Caco-2 (cell line): ENCODE measurements around the gene PRR18. TPM values are rescaled to one million over a fixed set of nuclear protein-coding genes. Genes with fewer than 3 reads are reported as not detected.

Experiments used
- BruUV-seq: library from RNA; stranded (reverse); fragments of 400-500 nt; replicated peaks from 2 replicates; lab custom pipeline; 2021; lab: Mats Ljungman, UMichigan
- CTCF ChIA-PET: fragments of 300-600 bp; sonication (Branson Sonifier 250); formaldehyde crosslinking; loops from one replicate; lab custom pipeline; 2022; ENCODE audit warnings: antibody characterized with exemption; lab: Charles Lee
- POLR2A ChIA-PET: fragments of 300-600 bp; sonication (Branson Sonifier 250); formaldehyde crosslinking; loops from one replicate; lab custom pipeline; 2022; ENCODE audit warnings: antibody characterized with exemption; lab: Charles Lee
- DNase-seq, 2 experiments: peaks; one replicate each; pipeline versions ENCODE4 v3.0.0 to v3.0.0-alpha.2; 2020 to 2022
- H3K27me3 ChIP-seq: replicated peaks from 2 replicates; pipeline ENCODE4 v1.6.0; 2011; ENCODE audit warnings: low read length; ENCODE audit not compliant: control insufficient read depth, insufficient read depth
- H3K36me3 ChIP-seq: 2 replicates; pipeline ENCODE4 v1.5.1; 2011; ENCODE audit warnings: low read length; ENCODE audit not compliant: control insufficient read depth, insufficient read depth
- H3K4me1 ChIP-seq: fragments of 250-450 bp; sonication (Bioruptor Pico); 2 replicates; pipeline ENCODE4 v1.5.1; 2020; ENCODE audit warnings: mild to moderate bottlenecking
- H3K4me3 ChIP-seq: 2 replicates; pipeline ENCODE4 v1.5.1; 2011; ENCODE audit warnings: low read depth, mild to moderate bottlenecking, control low read depth, low read length
- H3K9me3 ChIP-seq: fragments of 250-450 bp; sonication (Bioruptor Pico); 2 replicates; pipeline ENCODE4 v1.5.1; 2020; ENCODE audit warnings: mild to moderate bottlenecking, moderate library complexity
- H3K27ac Mint-ChIP-seq: one replicate; pipeline ENCODE4 v1.8.0; 2022; ENCODE audit warnings: mixed read lengths; ENCODE audit not compliant: unreplicated experiment
- H3K27me3 Mint-ChIP-seq: one replicate; pipeline ENCODE4 v1.8.0; 2022; ENCODE audit warnings: mixed read lengths; ENCODE audit not compliant: insufficient read depth, unreplicated experiment
- H3K36me3 Mint-ChIP-seq: one replicate; pipeline ENCODE4 v1.8.0; 2022; ENCODE audit warnings: mild to moderate bottlenecking, mixed read lengths; ENCODE audit not compliant: insufficient read depth, unreplicated experiment
- H3K4me1 Mint-ChIP-seq: one replicate; pipeline ENCODE4 v1.8.0; 2022; ENCODE audit warnings: low read depth, mixed read lengths; ENCODE audit not compliant: unreplicated experiment
- H3K4me3 Mint-ChIP-seq: one replicate; pipeline ENCODE4 v1.8.0; 2022; ENCODE audit warnings: mild to moderate bottlenecking, moderate library complexity, mixed read lengths; ENCODE audit not compliant: unreplicated experiment
- H3K9me3 Mint-ChIP-seq: one replicate; pipeline ENCODE4 v1.8.0; 2022; ENCODE audit warnings: mixed read lengths; ENCODE audit not compliant: unreplicated experiment
- CTCF ChIP-seq, 2 experiments: fragments of 200-600 bp in 1 of 2; IDR thresholded peaks; 1 replicate in 1 of 2; 2 replicates in 1 of 2; pipeline versions ENCODE4 v1.5.1 to v1.8.0; 2011 to 2022; ENCODE audit warnings: antibody characterized with exemption in 1 of 2, control low read depth in 1 of 2, inconsistent platforms in 1 of 2, low read depth in 1 of 2, low read length in 1 of 2, mild to moderate bottlenecking in 1 of 2, moderate library complexity in 1 of 2; ENCODE audit not compliant: insufficient read depth in 1 of 2, severe bottlenecking in 1 of 2, unreplicated experiment in 1 of 2
- intact Hi-C: fragments of 100-400 bp; cut with micrococcal nuclease; formaldehyde crosslinking; loops from one replicate; pipeline ENCODE4 v1.10.0; 2022; ENCODE audit not compliant: unreplicated experiment
- total RNA-seq: library from RNA; stranded (reverse); gene quantifications from 2 replicates; pipeline ENCODE4 v1.2.3, GENCODE V29; 2022

Gene PRR18
- total RNA-seq, 1 experiment from 2014 or later = 0.95 TPM

- Mint-ChIP-seq H3K4me3 (no peak overlapping the region), H3K27ac (no peak overlapping the region), H3K36me3 (no peaks in the 10 kb centered on the region), H3K9me3 (no peaks in the 10 kb centered on the region), H3K27me3 (no peaks in the 10 kb centered on the region), H3K4me1 (no peaks in the 10 kb centered on the region)
- POLR2A ChIA-PET = no interaction called here
- Histone ChIP-seq H3K4me1 (no peaks in the 10 kb centered on the region), H3K4me3 (no peak overlapping the region), H3K36me3 (no peaks in the 10 kb centered on the region), H3K9me3 (no peaks in the 10 kb centered on the region), H3K27me3 (no peaks in the 10 kb centered on the region)
- TF ChIP-seq CTCF (IDR thresholded peaks at IDR 0.05; ENCODE audit: insufficient read depth in 1 of 2, low read depth in 1 of 2, low read length in 1 of 2, severe bottlenecking in 1 of 2, unreplicated experiment in 1 of 2) = no peak
- BruUV-seq = no TSS peak
- CTCF ChIA-PET = no interaction called here
- no peak for DNase-seq
- intact Hi-C loops = no loop called here
Observed at GRCh38 chr6:166258854-166259276, 49.3 kb downstream of the PRR18 start.

- H3K4me3 ChIP-seq = no peak overlapping the region
- no TSS peak for BruUV-seq
- H3K36me3 ChIP-seq = no peaks in the 10 kb centered on the region
- DNase-seq = no peak
- H3K27me3 Mint-ChIP-seq = no peaks in the 10 kb centered on the region
- ChIA-PET POLR2A (no interaction called here), CTCF (no interaction called here)
- no peak overlapping the region for H3K27ac Mint-ChIP-seq
- no peaks in the 10 kb centered on the region for H3K4me1 ChIP-seq
- no peaks in the 10 kb centered on the region for H3K9me3 ChIP-seq
- no peak overlapping the region for H3K4me3 Mint-ChIP-seq
- no peaks in the 10 kb centered on the region for H3K27me3 ChIP-seq
- TF ChIP-seq CTCF (IDR thresholded peaks at IDR 0.05; ENCODE audit: insufficient read depth in 1 of 2, low read depth in 1 of 2, low read length in 1 of 2, severe bottlenecking in 1 of 2, unreplicated experiment in 1 of 2) = no peak
- intact Hi-C loops = no loop called here
- H3K36me3 Mint-ChIP-seq = no peaks in the 10 kb centered on the region
- no peaks in the 10 kb centered on the region for H3K4me1 Mint-ChIP-seq
- H3K9me3 Mint-ChIP-seq = no peaks in the 10 kb centered on the region
Observed at GRCh38 chr6:166257911-166258318, 50.3 kb downstream of the PRR18 start.

Other genes starting within 250 kb of the PRR18 start
- not detected in 2 replicates for gene TBXT, start 140.5 kb downstream of the PRR18 start, total RNA-seq
- gene SFT2D1, start 34.2 kb upstream of the PRR18 start, total RNA-seq = 44.3 and 48.1 TPM in 2 replicates
- 19.7 and 20.4 TPM in 2 replicates for gene MPC1, start 74.5 kb upstream of the PRR18 start, total RNA-seq